Astrocyte of the cerebellum (primary cell): ENCODE results near the gene ACACA.

ENCODE experiments used
- DNase-seq: peaks from one replicate; pipeline ENCODE4 v3.0.0-alpha.2; 2011; ENCODE audit warnings: low read depth
- H3K4me3 ChIP-seq: 2 replicates; pipeline ENCODE4 v1.5.1; 2011; ENCODE audit warnings: mild to moderate bottlenecking, low read depth, low read length, moderate library complexity
- in situ Hi-C: cut with HindIII; loops from 2 replicates; pipeline ENCODE4 v1.10.0; 2017; ENCODE audit warnings: low sequenced_read_pairs
- TF ChIP-seq, protein P1 (sequence below): IDR thresholded peaks from 2 replicates; pipeline ENCODE4 v1.5.1; 2012; ENCODE audit warnings: low read length, low read depth, moderate library complexity, mild to moderate bottlenecking; ENCODE audit errors: missing control alignments

ACACA gene

DNA sequence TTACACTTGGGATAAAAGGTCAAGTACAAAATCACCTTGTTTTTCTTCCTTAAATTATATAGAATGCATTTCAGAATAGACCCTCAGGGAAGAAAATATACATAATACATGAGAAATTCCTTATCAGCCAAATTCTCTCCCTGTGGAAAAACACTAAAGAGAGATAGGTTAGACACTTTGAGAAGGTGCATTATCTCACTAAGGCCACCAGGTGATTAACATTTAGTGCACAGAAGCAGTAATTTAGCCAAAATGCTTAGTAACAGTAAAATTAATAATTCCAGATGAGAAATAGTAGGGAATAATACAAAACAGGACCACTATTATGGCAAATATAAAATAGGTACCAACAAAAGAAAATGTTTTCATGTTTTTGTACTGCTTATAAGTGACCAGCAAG is 216.1 kb downstream of the ACACA start:
- in situ Hi-C loops, result no loop called here
- TF ChIP-seq, protein P1, sequence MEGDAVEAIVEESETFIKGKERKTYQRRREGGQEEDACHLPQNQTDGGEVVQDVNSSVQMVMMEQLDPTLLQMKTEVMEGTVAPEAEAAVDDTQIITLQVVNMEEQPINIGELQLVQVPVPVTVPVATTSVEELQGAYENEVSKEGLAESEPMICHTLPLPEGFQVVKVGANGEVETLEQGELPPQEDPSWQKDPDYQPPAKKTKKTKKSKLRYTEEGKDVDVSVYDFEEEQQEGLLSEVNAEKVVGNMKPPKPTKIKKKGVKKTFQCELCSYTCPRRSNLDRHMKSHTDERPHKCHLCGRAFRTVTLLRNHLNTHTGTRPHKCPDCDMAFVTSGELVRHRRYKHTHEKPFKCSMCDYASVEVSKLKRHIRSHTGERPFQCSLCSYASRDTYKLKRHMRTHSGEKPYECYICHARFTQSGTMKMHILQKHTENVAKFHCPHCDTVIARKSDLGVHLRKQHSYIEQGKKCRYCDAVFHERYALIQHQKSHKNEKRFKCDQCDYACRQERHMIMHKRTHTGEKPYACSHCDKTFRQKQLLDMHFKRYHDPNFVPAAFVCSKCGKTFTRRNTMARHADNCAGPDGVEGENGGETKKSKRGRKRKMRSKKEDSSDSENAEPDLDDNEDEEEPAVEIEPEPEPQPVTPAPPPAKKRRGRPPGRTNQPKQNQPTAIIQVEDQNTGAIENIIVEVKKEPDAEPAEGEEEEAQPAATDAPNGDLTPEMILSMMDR, result no peak
- H3K4me3 ChIP-seq, result no peak overlapping the region
- DNase-seq, result no peak

DNA sequence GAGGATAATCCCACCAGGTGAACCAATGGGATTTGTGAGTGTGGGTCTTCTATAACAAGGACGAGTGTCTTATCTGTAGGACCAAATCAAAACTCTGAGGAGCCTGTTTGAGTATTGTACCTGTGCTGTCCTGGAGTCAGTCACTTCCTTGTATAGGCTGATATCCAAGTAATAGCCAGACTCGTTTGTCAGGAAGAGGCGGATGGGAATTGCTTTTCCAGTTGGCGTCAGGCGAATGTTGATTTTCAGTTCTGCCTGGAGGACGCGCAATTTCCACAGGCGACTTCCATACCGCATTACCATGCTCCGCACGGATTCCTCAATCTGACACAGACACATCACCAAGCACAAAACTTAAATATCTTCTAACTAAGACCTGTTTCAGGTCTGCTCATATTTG is 218.5 kb downstream of the ACACA start:
- no peak overlapping the region for H3K4me3 ChIP-seq
- DNase-seq, result no peak
- in situ Hi-C loops, result no loop called here
- TF ChIP-seq, protein P1, result no peak

DNA sequence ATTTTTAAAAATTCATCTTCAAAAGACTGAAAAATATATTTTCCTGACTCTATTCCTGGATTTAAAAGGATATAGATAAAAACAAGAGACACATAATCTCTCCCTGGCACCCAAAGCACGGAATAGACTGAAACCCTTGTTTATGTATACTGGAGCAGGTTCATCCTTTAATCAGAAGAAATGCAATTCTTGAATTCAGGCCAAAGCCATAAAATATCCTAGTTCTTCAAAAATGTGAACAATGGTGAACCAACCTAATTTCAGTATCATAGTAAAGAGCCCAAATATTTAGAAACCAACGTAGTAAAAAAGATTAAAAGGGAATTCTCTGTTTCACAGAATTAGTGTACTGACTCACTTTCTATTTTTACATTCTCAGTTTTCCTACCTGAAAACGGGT is 219.4 kb downstream of the ACACA start:
- H3K4me3 ChIP-seq, result no peak overlapping the region
- in situ Hi-C loops, result no loop called here
- TF ChIP-seq, protein P1, result no peak
- DNase-seq, result no peak

DNA sequence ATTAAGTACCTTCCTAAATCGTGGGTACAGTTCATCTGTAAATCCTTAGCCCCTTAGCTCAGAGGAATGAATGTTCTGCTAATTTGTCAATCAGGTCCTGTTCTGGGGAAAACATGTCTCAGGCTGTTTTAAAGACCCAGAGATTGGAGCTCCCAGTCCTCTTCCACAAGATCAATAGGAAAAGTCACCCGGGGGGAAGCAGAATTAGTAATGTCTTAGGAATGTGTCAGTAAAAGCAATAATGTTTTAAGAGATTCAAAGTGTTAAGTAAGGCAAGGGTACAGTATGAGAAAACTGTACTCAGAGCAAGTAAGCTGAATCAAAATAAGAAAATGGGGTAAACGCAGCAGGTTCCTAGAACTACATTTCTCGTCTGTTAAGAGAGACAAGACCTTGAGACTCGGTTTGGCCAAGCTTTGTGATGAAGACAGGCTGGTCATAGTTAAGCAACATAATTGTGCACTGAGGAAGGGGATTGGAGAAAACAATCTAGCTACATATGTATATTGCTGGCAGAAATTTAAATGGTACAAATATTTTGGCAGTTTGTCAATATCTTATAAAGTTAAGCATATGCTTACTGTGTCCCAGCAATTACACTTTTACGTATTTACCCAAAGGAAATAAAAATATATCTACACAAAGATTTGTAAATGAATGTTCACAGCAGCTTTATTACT is 223.7 kb downstream of the ACACA start:
- DNase-seq, result peak; percentile 16
- no peak overlapping the region for H3K4me3 ChIP-seq
- TF ChIP-seq, protein P1, result no peak
- in situ Hi-C loops, result no loop called here

DNA sequence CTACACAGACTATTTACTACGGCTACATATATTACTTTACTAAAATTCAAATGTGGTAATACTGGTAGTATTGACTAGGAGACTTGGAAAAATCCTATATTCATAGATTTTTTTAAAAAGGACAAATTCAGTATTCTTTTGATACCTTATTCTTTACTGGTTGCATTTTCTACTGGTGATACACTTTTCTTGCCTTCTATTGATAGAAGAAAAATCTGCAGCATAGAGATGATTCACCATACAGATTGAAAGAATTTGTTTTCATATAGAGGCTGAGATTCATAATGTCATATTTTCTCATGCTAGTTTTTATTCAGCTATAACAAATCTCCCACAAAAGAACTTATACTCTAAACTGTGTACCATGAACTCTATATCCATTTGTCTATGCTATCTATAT is 226.3 kb downstream of the ACACA start:
- H3K4me3 ChIP-seq, result no peak overlapping the region
- no peak for DNase-seq
- in situ Hi-C loops, result no loop called here
- TF ChIP-seq, protein P1, result no peak

DNA sequence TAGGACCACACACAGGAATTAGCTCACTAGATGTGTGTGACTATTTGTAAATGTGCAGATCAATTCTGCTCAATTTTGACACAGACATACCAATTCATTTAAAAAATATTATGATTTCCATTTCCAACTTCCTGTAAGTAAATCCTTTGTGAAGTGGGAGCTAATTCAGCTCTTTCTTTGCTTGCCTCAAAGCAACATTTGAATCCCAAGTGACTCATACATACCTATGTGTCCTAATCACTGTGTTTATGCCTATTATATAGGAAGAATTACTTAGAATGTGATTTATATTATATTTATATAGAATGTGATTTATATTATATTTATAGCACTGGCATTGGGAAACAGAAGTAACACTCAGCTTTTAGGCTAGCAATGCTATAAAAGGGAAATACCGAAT is 226.7 kb downstream of the ACACA start:
- H3K4me3 ChIP-seq, result no peak overlapping the region
- in situ Hi-C loops, result no loop called here
- DNase-seq, result peak; percentile 40
- TF ChIP-seq, protein P1, result no peak
